Measurements from ENCODE around the gene KCNV2.

Gene KCNV2

GRCh38 chr9:2727374-2727773 lies 10.1 kb downstream of the KCNV2 start:
- no peak for DNase-seq (ENCODE audit: insufficient read length, low spot score)
- no peak for FAIRE-seq
- TF ChIP-seq POLR2A (IDR thresholded peaks at IDR 0.05; ENCODE audit: low read depth, low read length) (no peak), POLR2AphosphoS5 (IDR thresholded peaks at IDR 0.05; ENCODE audit: low read depth, low read length) (no peak), SPI1 (IDR thresholded peaks at IDR 0.05; ENCODE audit: low read depth, low read length) (no peak), PAX5 (IDR thresholded peaks at IDR 0.05; ENCODE audit: insufficient read depth, low read length, severe bottlenecking) (no peak)

- FAIRE-seq, result peak; percentile 91
- TF ChIP-seq TAF1 (IDR thresholded peaks at IDR 0.05; ENCODE audit: low read depth, low read length) (no peak), POLR2A (IDR thresholded peaks at IDR 0.05; ENCODE audit: low read depth, low read length) (no peak), SPI1 (IDR thresholded peaks at IDR 0.05; ENCODE audit: low read depth, low read length) (peak; percentile 88), POU2F2 (IDR thresholded peaks at IDR 0.05; ENCODE audit: low read depth, low read length) (no peak), POLR2AphosphoS5 (IDR thresholded peaks at IDR 0.05; ENCODE audit: low read depth, low read length) (no peak), PAX5 (IDR thresholded peaks at IDR 0.05; ENCODE audit: insufficient read depth, low read length, severe bottlenecking) (no peak)
- DNase-seq (ENCODE audit: insufficient read length, low spot score), result no peak
These were observed 10.8 kb downstream of the KCNV2 start for GRCh38 chr9:2727966-2728613.

GRCh38 chr9:2729003-2729402 lies 11.7 kb downstream of the KCNV2 start:
- FAIRE-seq (no peak), DNase-seq (ENCODE audit: insufficient read length, low spot score) (no peak)
- TF ChIP-seq POU2F2 (IDR thresholded peaks at IDR 0.05; ENCODE audit: low read depth, low read length) (no peak), SPI1 (IDR thresholded peaks at IDR 0.05; ENCODE audit: low read depth, low read length) (no peak), PAX5 (IDR thresholded peaks at IDR 0.05; ENCODE audit: insufficient read depth, low read length, severe bottlenecking) (no peak), POLR2AphosphoS5 (IDR thresholded peaks at IDR 0.05; ENCODE audit: low read depth, low read length) (no peak), POLR2A (IDR thresholded peaks at IDR 0.05; ENCODE audit: low read depth, low read length) (no peak), TAF1 (IDR thresholded peaks at IDR 0.05; ENCODE audit: low read depth, low read length) (no peak)

- no peak for DNase-seq (ENCODE audit: insufficient read length, low spot score)
- no peak for TF ChIP-seq TAF1 (IDR thresholded peaks at IDR 0.05; ENCODE audit: low read depth, low read length)
- no peak for TF ChIP-seq PAX5 (IDR thresholded peaks at IDR 0.05; ENCODE audit: insufficient read depth, low read length, severe bottlenecking)
- no peak for TF ChIP-seq SPI1 (IDR thresholded peaks at IDR 0.05; ENCODE audit: low read depth, low read length)
- no peak for TF ChIP-seq POLR2A (IDR thresholded peaks at IDR 0.05; ENCODE audit: low read depth, low read length)
- no peak for FAIRE-seq
These were observed 12.4 kb downstream of the KCNV2 start for GRCh38 chr9:2729721-2730120.

- no peak for DNase-seq (ENCODE audit: insufficient read length, low spot score)
- TF ChIP-seq PAX5 (IDR thresholded peaks at IDR 0.05; ENCODE audit: insufficient read depth, low read length, severe bottlenecking), result no peak
- TF ChIP-seq POLR2A (IDR thresholded peaks at IDR 0.05; ENCODE audit: low read depth, low read length), result no peak
- no peak for TF ChIP-seq POLR2AphosphoS5 (IDR thresholded peaks at IDR 0.05; ENCODE audit: low read depth, low read length)
- TF ChIP-seq SPI1 (IDR thresholded peaks at IDR 0.05; ENCODE audit: low read depth, low read length), result no peak
- TF ChIP-seq POU2F2 (IDR thresholded peaks at IDR 0.05; ENCODE audit: low read depth, low read length), result no peak
- TF ChIP-seq TAF1 (IDR thresholded peaks at IDR 0.05; ENCODE audit: low read depth, low read length), result no peak
- FAIRE-seq, result no peak
These were observed 13.7 kb downstream of the KCNV2 start for GRCh38 chr9:2730971-2731370.

GRCh38 chr9:2732492-2732891 lies 15.2 kb downstream of the KCNV2 start:
- FAIRE-seq, result no peak
- DNase-seq (ENCODE audit: insufficient read length, low spot score), result no peak
- TF ChIP-seq POLR2AphosphoS5 (IDR thresholded peaks at IDR 0.05; ENCODE audit: low read depth, low read length), result no peak
- no peak for TF ChIP-seq POLR2A (IDR thresholded peaks at IDR 0.05; ENCODE audit: low read depth, low read length)
- no peak for TF ChIP-seq SPI1 (IDR thresholded peaks at IDR 0.05; ENCODE audit: low read depth, low read length)
- TF ChIP-seq PAX5 (IDR thresholded peaks at IDR 0.05; ENCODE audit: insufficient read depth, low read length, severe bottlenecking), result no peak
- no peak for TF ChIP-seq POU2F2 (IDR thresholded peaks at IDR 0.05; ENCODE audit: low read depth, low read length)
- no peak for TF ChIP-seq TAF1 (IDR thresholded peaks at IDR 0.05; ENCODE audit: low read depth, low read length)

GRCh38 chr9:2740616-2741015 lies 23.3 kb downstream of the KCNV2 start:
- DNase-seq (ENCODE audit: insufficient read length, low spot score) (no peak), FAIRE-seq (no peak)
- no peak for TF ChIP-seq POLR2A (IDR thresholded peaks at IDR 0.05; ENCODE audit: low read depth, low read length)
- no peak for TF ChIP-seq TAF1 (IDR thresholded peaks at IDR 0.05; ENCODE audit: low read depth, low read length)
- TF ChIP-seq POU2F2 (IDR thresholded peaks at IDR 0.05; ENCODE audit: low read depth, low read length), result no peak
- no peak for TF ChIP-seq PAX5 (IDR thresholded peaks at IDR 0.05; ENCODE audit: insufficient read depth, low read length, severe bottlenecking)
- TF ChIP-seq POLR2AphosphoS5 (IDR thresholded peaks at IDR 0.05; ENCODE audit: low read depth, low read length), result no peak
- no peak for TF ChIP-seq SPI1 (IDR thresholded peaks at IDR 0.05; ENCODE audit: low read depth, low read length)

- FAIRE-seq, result no peak
- DNase-seq (ENCODE audit: insufficient read length, low spot score), result no peak
- TF ChIP-seq SPI1 (IDR thresholded peaks at IDR 0.05; ENCODE audit: low read depth, low read length) (no peak), POLR2AphosphoS5 (IDR thresholded peaks at IDR 0.05; ENCODE audit: low read depth, low read length) (no peak), POLR2A (IDR thresholded peaks at IDR 0.05; ENCODE audit: low read depth, low read length) (no peak), TAF1 (IDR thresholded peaks at IDR 0.05; ENCODE audit: low read depth, low read length) (no peak)
These were observed 24.3 kb downstream of the KCNV2 start for GRCh38 chr9:2741441-2742158.

- TF ChIP-seq POLR2A (IDR thresholded peaks at IDR 0.05; ENCODE audit: low read depth, low read length) (no peak), POU2F2 (IDR thresholded peaks at IDR 0.05; ENCODE audit: low read depth, low read length) (no peak), PAX5 (IDR thresholded peaks at IDR 0.05; ENCODE audit: insufficient read depth, low read length, severe bottlenecking) (no peak), POLR2AphosphoS5 (IDR thresholded peaks at IDR 0.05; ENCODE audit: low read depth, low read length) (no peak)
- FAIRE-seq, result no peak
These were observed 24.9 kb downstream of the KCNV2 start for GRCh38 chr9:2742214-2742613.

More at GRCh38 chr9:2742214-2742613, 24.9 kb downstream of the KCNV2 start:
- no peak for DNase-seq (ENCODE audit: insufficient read length, low spot score)

All from GM12891 (cell line).